Gastrocnemius medialis (tissue), 4 donors: ENCODE data around the gene SMIM13. TPM values are rescaled to one million over a fixed set of nuclear protein-coding genes. Genes with fewer than 3 reads are reported as not detected.

Source experiments
- ATAC-seq, 2 donors: fragments of 150-250 bp; one replicate each; pipeline ENCODE4 v1.9.1; 2016
- DNase-seq, 2 donors: peaks; one replicate each; pipeline ENCODE4 v3.0.0-alpha.2; 2019
- H3K27ac ChIP-seq, 4 donors: fragments of 200-600 bp; sonication (generic); 1 replicate in 1 of 4; 2 replicates in 3 of 4; pipeline ENCODE4 v1.5.1; 2016 to 2018; ENCODE audit warnings: mild to moderate bottlenecking in 2 of 4, moderate library complexity in 1 of 4
- H3K27me3 ChIP-seq, 3 donors: fragments of 200-600 bp; sonication (generic) in 2 of 3; 1 replicate in 1 of 3; 2 replicates in 2 of 3; pipeline versions ENCODE4 v1.5.1 to v1.6.0; 2016 to 2019; ENCODE audit warnings: mild to moderate bottlenecking in 1 of 3, moderate library complexity in 1 of 3
- H3K36me3 ChIP-seq, 2 donors: fragments of 200-600 bp; sonication (generic) in 1 of 2; one replicate each; pipeline ENCODE4 v1.5.1; 2017 to 2018
- H3K4me1 ChIP-seq, 2 donors: fragments of 200-600 bp; sonication (generic) in 1 of 2; one replicate each; pipeline ENCODE4 v1.5.1; 2016 to 2017; ENCODE audit warnings: mild to moderate bottlenecking in 2 of 2
- H3K4me3 ChIP-seq, 4 donors: fragments of 200-600 bp; sonication (generic) in 3 of 4; 1 replicate in 1 of 4; 2 replicates in 3 of 4; pipeline ENCODE4 v1.5.1; 2016 to 2019; ENCODE audit warnings: mild to moderate bottlenecking in 2 of 4
- H3K9me3 ChIP-seq, 3 donors: fragments of 200-600 bp; sonication (generic) in 2 of 3; 1 replicate in 1 of 3; 2 replicates in 2 of 3; pipeline ENCODE4 v1.5.1; 2016 to 2019
- CTCF ChIP-seq, 5 experiments: fragments of 450-650 bp in 3 of 5; fragments of 200-600 bp in 2 of 5; sonication (generic) in 2 of 5; IDR thresholded peaks in 4 of 5; conservative IDR thresholded peaks in 1 of 5; 1 replicate in 4 of 5; 2 replicates in 1 of 5; pipeline ENCODE4 v1.5.1; 2016 to 2019; ENCODE audit warnings: antibody characterized with exemption in 5 of 5, mild to moderate bottlenecking in 3 of 5, moderate library complexity in 3 of 5
- POLR2A ChIP-seq, 2 donors: fragments of 450-650 bp; IDR thresholded peaks; one replicate each; pipeline ENCODE4 v1.6.1; 2017; ENCODE audit warnings: antibody characterized with exemption in 2 of 2, mild to moderate bottlenecking in 2 of 2, moderate library complexity in 2 of 2
- in situ Hi-C, 4 donors: fragments of 200-750 bp; cut with MboI; loops; one replicate each; pipeline versions ENCODE4 v1.15.0 to v1.8.0; 2017; ENCODE audit warnings: low sequenced_read_pairs in 4 of 4
- intact Hi-C: fragments of 100-400 bp; cut with DNase I; formaldehyde crosslinking; loops from one replicate; pipeline ENCODE4 v1.15.1; 2023; ENCODE audit warnings: low total_unique reads
- total RNA-seq, 4 donors: library from RNA; depleted of rRNA; stranded (reverse); fragments of >200 nt; gene quantifications; one replicate each; pipeline versions ENCODE4 v1.1.0 to v1.2.3, GENCODE V29; 2016

The SMIM13 gene
- total RNA-seq, 4 donors from 2014 or later = 9.9 to 12.8 (median 12.3) TPM

GRCh38 chr6:11153447-11153846 lies 59.8 kb downstream of the SMIM13 start:
- H3K27me3 ChIP-seq = no peaks in the 10 kb centered on the region
- no peak overlapping the region for H3K27ac ChIP-seq
- no peak for TF ChIP-seq POLR2A (IDR thresholded peaks at IDR 0.05)
- no peaks in the 10 kb centered on the region for H3K4me1 ChIP-seq
- no peaks in the 10 kb centered on the region for H3K9me3 ChIP-seq
- in situ Hi-C loops (loop anchor here in 1 of 4 donors (10.0 kb wide), 1 partner anchor 421 kb away; no protein-coding TSS in a partner anchor), intact Hi-C loops (no loop called here)
- DNase-seq = no peak
- no peak for ATAC-seq
- no peak overlapping the region for H3K4me3 ChIP-seq
- no peaks in the 10 kb centered on the region for H3K36me3 ChIP-seq

DNA sequence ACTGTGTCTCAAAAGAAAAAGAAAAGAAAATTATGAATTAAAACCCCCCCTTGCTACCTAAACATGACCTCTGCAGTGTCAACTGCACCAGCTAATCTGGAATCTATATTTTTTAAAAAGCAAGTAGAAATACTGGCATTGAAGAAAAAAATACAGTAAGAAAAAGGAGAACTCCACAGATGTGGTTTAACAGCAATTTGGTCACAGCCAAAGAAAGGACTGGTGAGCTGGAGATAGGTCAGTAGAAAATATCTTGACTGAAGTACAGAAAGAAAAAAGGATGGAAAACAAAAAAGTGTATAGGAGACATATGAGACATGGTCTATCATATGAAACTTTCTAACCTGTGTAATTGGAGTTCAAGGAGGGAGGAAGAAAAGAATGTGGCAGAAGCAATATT lies 62.0 kb downstream of the SMIM13 start:
- H3K36me3 ChIP-seq = no peaks in the 10 kb centered on the region
- no peak for DNase-seq
- no peak overlapping the region for H3K27ac ChIP-seq
- no peaks in the 10 kb centered on the region for H3K4me1 ChIP-seq
- no peaks in the 10 kb centered on the region for H3K9me3 ChIP-seq
- ATAC-seq = no peak
- H3K4me3 ChIP-seq = no peak overlapping the region
- in situ Hi-C loops = loop anchor here in 1 of 4 donors (10.0 kb wide), 1 partner anchor 419 kb away; no protein-coding TSS in a partner anchor
- H3K27me3 ChIP-seq = no peaks in the 10 kb centered on the region
- TF ChIP-seq POLR2A (IDR thresholded peaks at IDR 0.05) = no peak
- TF ChIP-seq CTCF (IDR thresholded peaks at IDR 0.05 in 4 of 5, conservative IDR thresholded peaks at IDR 0.05 in 1 of 5) = no peak
- intact Hi-C loops = no loop called here

DNA sequence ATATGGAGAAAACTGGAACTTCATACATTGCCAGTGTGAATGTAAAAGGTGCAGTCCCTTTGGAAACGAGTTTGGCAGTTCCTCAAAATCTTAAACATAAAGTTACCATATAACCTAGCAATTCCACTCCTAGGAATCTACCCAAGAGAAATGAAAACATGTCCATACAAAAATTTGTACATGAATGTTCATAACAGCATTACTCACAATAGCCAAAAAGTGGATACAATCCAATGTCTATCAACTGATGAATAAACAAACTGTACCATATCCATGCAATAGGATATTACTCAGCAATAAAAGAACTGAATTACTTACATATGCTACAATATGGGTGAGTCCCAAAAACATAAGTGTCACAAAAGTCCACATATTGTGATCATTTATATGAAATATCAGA lies 66.6 kb downstream of the SMIM13 start:
- intact Hi-C loops = no loop called here
- Histone ChIP-seq H3K27me3 (no peaks in the 10 kb centered on the region), H3K27ac (no peak overlapping the region), H3K36me3 (no peaks in the 10 kb centered on the region), H3K4me1 (no peaks in the 10 kb centered on the region), H3K4me3 (no peak overlapping the region), H3K9me3 (no peaks in the 10 kb centered on the region)
- in situ Hi-C loops = no loop called here
- ATAC-seq (no peak), DNase-seq (no peak)
- no peak for TF ChIP-seq POLR2A (IDR thresholded peaks at IDR 0.05)
- no peak for TF ChIP-seq CTCF (IDR thresholded peaks at IDR 0.05 in 4 of 5, conservative IDR thresholded peaks at IDR 0.05 in 1 of 5)

DNA sequence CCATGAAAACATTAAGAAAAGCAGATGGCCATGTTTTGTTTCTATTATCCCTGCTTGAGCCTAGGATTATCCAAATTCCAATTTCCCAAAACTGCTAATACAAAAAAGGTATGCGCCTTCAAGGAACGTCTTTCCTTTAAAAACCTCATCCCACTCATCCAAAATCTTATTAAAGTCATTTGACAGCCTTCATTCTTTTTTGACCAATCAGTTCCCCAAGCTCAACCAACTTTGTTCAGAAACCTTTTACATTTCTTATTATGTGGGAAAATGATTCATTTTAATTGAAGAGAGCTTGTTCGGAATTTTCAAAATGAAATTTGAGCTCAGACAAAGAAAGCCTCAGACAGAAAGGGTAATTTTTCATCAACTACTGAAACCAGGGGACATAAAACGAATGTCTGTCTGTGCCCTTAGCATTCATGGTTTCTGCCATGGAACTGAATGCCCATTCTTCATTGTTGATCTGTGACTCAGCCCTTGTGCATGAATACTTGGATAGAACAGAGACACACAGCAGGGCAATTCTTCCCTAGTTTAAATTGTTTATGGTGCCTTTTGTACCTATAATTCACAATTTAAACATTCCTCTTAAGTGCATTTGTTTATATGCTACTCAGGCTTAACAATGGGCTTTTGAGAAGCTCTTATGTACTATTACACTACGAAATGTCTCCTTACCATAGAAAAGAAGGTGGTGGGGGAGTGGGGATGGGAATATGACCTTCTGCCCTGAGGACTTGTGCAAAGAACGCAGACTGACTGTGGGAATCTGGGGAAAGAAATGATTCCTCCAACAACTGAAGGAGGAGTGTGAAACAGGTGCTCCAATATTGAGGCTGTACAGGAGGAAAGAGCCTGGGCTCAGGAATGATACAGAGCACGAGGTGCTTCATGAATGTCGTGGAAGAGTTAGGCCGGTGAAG lies 67.7 kb downstream of the SMIM13 start:
- H3K4me1 ChIP-seq = no peaks in the 10 kb centered on the region
- intact Hi-C loops (no loop called here), in situ Hi-C loops (no loop called here)
- no peaks in the 10 kb centered on the region for H3K36me3 ChIP-seq
- TF ChIP-seq POLR2A (IDR thresholded peaks at IDR 0.05) (no peak), CTCF (IDR thresholded peaks at IDR 0.05 in 4 of 5, conservative IDR thresholded peaks at IDR 0.05 in 1 of 5) (no peak)
- no peak overlapping the region for H3K4me3 ChIP-seq
- no peaks in the 10 kb centered on the region for H3K9me3 ChIP-seq
- no peaks in the 10 kb centered on the region for H3K27me3 ChIP-seq
- H3K27ac ChIP-seq = no peak overlapping the region
- DNase-seq (no peak), ATAC-seq (no peak)

DNA sequence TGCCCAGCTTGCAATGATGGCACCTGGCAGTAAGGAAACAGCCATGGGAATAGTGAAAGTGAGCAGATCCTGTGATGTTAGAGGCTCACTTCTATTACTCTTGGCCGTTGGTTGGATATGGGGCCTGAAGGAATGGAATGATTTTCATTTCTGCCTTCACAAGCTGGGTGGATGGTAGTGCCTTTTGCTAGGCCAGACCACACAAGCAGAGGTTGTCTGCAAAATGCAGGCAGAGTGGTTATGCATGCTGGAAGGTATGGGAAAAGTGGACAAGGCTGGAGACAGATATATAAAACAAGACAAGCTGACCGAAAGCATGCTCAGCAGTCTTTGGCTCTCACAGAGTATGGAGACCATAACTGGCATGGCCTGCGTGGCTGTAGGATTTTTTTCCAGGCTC lies 68.6 kb downstream of the SMIM13 start:
- in situ Hi-C loops (no loop called here), intact Hi-C loops (no loop called here)
- Histone ChIP-seq H3K4me3 (no peak overlapping the region), H3K36me3 (no peaks in the 10 kb centered on the region), H3K9me3 (no peaks in the 10 kb centered on the region), H3K27ac (no peak overlapping the region), H3K27me3 (no peaks in the 10 kb centered on the region), H3K4me1 (no peaks in the 10 kb centered on the region)
- no peak for DNase-seq
- TF ChIP-seq CTCF (IDR thresholded peaks at IDR 0.05 in 4 of 5, conservative IDR thresholded peaks at IDR 0.05 in 1 of 5) (no peak), POLR2A (IDR thresholded peaks at IDR 0.05) (no peak)
- ATAC-seq = no peak
